ENCODE results near the gene LSP1. TPM values are rescaled to one million over a fixed set of nuclear protein-coding genes. Genes with fewer than 3 reads are reported as not detected.

LSP1 gene
- total and polyA plus RNA-seq, 2 experiments from 2014 or later, result 2.8 TPM; not detected in 1

- Histone ChIP-seq H3K4me3 (no peak overlapping the region), H3K36me3 (no peaks in the 10 kb centered on the region), H3K27me3 (no peaks in the 10 kb centered on the region), H3K4me1 (ENCODE audit: low read depth) (peaks cover 9% of the 10 kb centered on the region), H3K27ac (no peak overlapping the region), H3K9me3 (ENCODE audit: low read depth) (no peaks in the 10 kb centered on the region)
- DNase-seq (ENCODE audit: low read depth in 1 of 2, low spot score in 1 of 2), result no peak
- TF ChIP-seq CTCF (IDR thresholded peaks at IDR 0.05; ENCODE audit: low read depth, low read length), result no peak
Observed at GRCh38 chr11:1934335-1935155, 81.7 kb downstream of the LSP1 start.

- Histone ChIP-seq H3K4me3 (no peak overlapping the region), H3K9me3 (ENCODE audit: low read depth) (no peaks in the 10 kb centered on the region), H3K4me1 (ENCODE audit: low read depth) (peaks cover 6% of the 10 kb centered on the region), H3K36me3 (no peaks in the 10 kb centered on the region), H3K27ac (no peak overlapping the region), H3K27me3 (no peaks in the 10 kb centered on the region)
- no peak for TF ChIP-seq CTCF (IDR thresholded peaks at IDR 0.05; ENCODE audit: low read depth, low read length)
- DNase-seq (ENCODE audit: low read depth in 1 of 2, low spot score in 1 of 2), result no peak
Observed at GRCh38 chr11:1935156-1936071, 82.5 kb downstream of the LSP1 start.

DNA sequence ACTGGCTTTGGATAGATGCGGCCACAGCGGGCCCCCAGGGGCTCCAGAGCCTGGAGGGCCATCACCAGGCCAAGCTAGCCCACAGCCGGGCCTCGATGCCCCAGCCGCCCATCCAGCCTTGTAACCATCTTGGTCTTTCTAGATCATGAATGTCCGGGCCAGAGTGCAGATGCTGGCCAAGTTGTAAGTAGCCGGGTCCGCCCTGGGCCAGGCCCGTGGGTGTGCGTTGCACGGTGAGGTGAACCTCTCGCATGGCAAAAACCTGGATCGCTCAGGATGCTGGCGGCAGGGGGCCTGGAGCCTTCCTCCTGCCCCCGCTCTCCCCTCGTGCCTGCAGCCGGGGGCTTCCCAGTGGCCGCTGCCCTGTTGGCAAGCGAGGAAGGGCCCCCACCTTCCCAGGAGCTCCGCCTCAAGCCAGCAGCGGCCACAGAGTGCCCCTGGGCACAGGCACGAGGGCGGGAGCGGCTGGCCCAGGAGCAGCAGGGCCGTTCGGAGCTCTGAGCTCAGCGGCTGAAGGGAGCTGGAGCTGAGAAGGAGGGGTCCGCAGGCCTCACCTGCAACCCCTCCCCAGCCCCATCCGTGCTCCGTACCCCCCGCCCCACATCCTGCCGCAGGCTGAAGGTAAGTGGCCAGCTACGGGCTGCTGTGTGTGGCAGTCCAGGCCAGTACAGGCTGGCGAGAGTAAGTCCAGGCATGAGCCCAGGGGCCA, 83.3 kb downstream of the LSP1 start:
- DNase-seq (ENCODE audit: low read depth in 1 of 2, low spot score in 1 of 2), result no peak
- H3K9me3 ChIP-seq (ENCODE audit: low read depth), result no peaks in the 10 kb centered on the region
- no peaks in the 10 kb centered on the region for H3K4me1 ChIP-seq (ENCODE audit: low read depth)
- H3K27me3 ChIP-seq, result no peaks in the 10 kb centered on the region
- H3K4me3 ChIP-seq, result no peak overlapping the region
- H3K36me3 ChIP-seq, result no peaks in the 10 kb centered on the region
- TF ChIP-seq CTCF (IDR thresholded peaks at IDR 0.05; ENCODE audit: low read depth, low read length), result no peak
- no peak overlapping the region for H3K27ac ChIP-seq

- H3K4me1 ChIP-seq (ENCODE audit: low read depth), result no peaks in the 10 kb centered on the region
- H3K36me3 ChIP-seq, result no peaks in the 10 kb centered on the region
- H3K27ac ChIP-seq, result no peak overlapping the region
- H3K9me3 ChIP-seq (ENCODE audit: low read depth), result no peaks in the 10 kb centered on the region
- TF ChIP-seq CTCF (IDR thresholded peaks at IDR 0.05; ENCODE audit: low read depth, low read length), result no peak
- no peak for DNase-seq (ENCODE audit: low read depth in 1 of 2, low spot score in 1 of 2)
- H3K4me3 ChIP-seq, result no peak overlapping the region
- no peaks in the 10 kb centered on the region for H3K27me3 ChIP-seq
Observed at GRCh38 chr11:1936781-1937615, 84.1 kb downstream of the LSP1 start.
